GM23248 (cell line): ENCODE measurements around the gene CCR8. TPM values are rescaled to one million over a fixed set of nuclear protein-coding genes. Genes with fewer than 3 reads are reported as not detected.
"Not testable (repeated sequence)": the region's sequence is repeated elsewhere in the genome, so short reads cannot be mapped to it uniquely, and the experiment has no call there.

Source experiments
- DNase-seq: peaks from one replicate; pipeline ENCODE4 v3.0.0-alpha.2; 2015
- H2AFZ ChIP-seq: fragments of 200-600 bp; sonication (generic); 2 replicates; pipeline ENCODE4 v1.6.1; 2016; ENCODE audit warnings: antibody characterized with exemption
- H3F3A ChIP-seq: fragments of 200-600 bp; sonication (generic); 2 replicates; pipeline ENCODE4 v1.6.1; 2016; ENCODE audit warnings: mild to moderate bottlenecking, antibody characterized with exemption, mixed run types; ENCODE audit not compliant: insufficient read depth
- H3K27ac ChIP-seq: fragments of 200-600 bp; sonication (generic); 2 replicates; pipeline ENCODE4 v1.5.1; 2016; ENCODE audit warnings: mild to moderate bottlenecking
- H3K27me3 ChIP-seq: fragments of 200-600 bp; sonication (generic); replicated peaks from 2 replicates; pipeline ENCODE4 v1.6.1; 2016; ENCODE audit warnings: mild to moderate bottlenecking; ENCODE audit not compliant: insufficient read depth
- H3K36me3 ChIP-seq: fragments of 200-600 bp; sonication (generic); 2 replicates; pipeline ENCODE4 v1.6.1; 2016; ENCODE audit warnings: low read depth, mild to moderate bottlenecking
- H3K4me1 ChIP-seq: fragments of 200-600 bp; sonication (generic); 2 replicates; pipeline ENCODE4 v1.6.1; 2016; ENCODE audit warnings: mild to moderate bottlenecking; ENCODE audit not compliant: insufficient read depth
- H3K4me2 ChIP-seq: fragments of 200-600 bp; sonication (generic); one replicate; pipeline ENCODE4 v1.6.1; 2016; ENCODE audit warnings: mild to moderate bottlenecking; ENCODE audit not compliant: unreplicated experiment
- H3K4me3 ChIP-seq: fragments of 200-600 bp; sonication (generic); 2 replicates; pipeline ENCODE4 v1.5.1; 2016; ENCODE audit warnings: mild to moderate bottlenecking
- H3K79me2 ChIP-seq: fragments of 200-600 bp; sonication (generic); 2 replicates; pipeline ENCODE4 v1.6.1; 2016; ENCODE audit warnings: mild to moderate bottlenecking; ENCODE audit not compliant: insufficient read depth
- H3K9ac ChIP-seq: fragments of 200-600 bp; sonication (generic); 2 replicates; pipeline ENCODE4 v1.6.1; 2016; ENCODE audit warnings: mild to moderate bottlenecking
- H3K9me2 ChIP-seq: fragments of 200-600 bp; sonication (generic); 2 replicates; pipeline ENCODE4 v1.6.1; 2016; ENCODE audit warnings: mixed run types, mild to moderate bottlenecking, moderate library complexity; ENCODE audit not compliant: insufficient read depth
- H3K9me3 ChIP-seq: fragments of 200-600 bp; sonication (generic); one replicate; pipeline ENCODE4 v1.6.1; 2017; ENCODE audit warnings: low read depth
- H4K20me1 ChIP-seq: fragments of 200-600 bp; sonication (generic); 2 replicates; pipeline ENCODE4 v1.6.0; 2016; ENCODE audit not compliant: insufficient read depth
- EZH2 ChIP-seq: fragments of 200-600 bp; sonication (generic); IDR thresholded peaks from 2 replicates; pipeline ENCODE4 v1.6.1; 2018; ENCODE audit warnings: antibody characterized with exemption, mild to moderate bottlenecking; ENCODE audit not compliant: insufficient read depth, poor library complexity, severe bottlenecking
- EZH2phosphoT487 ChIP-seq: fragments of 200-600 bp; sonication (generic); IDR thresholded peaks from 2 replicates; pipeline ENCODE4 v1.6.1; 2018; ENCODE audit warnings: antibody characterized with exemption, moderate library complexity, mild to moderate bottlenecking, low read depth; ENCODE audit not compliant: insufficient read depth
- WGBS, 2 experiments: methylation state at CpG; one replicate each; pipeline ENCODE4 v1.1.6; 2015 to 2017; ENCODE audit warnings: low lambda C conversion rate in 2 of 2, low coverage in 1 of 2; ENCODE audit errors: missing lambda C conversion rate in 2 of 2; 5-methylcytosine and 5-hydroxymethylcytosine counted together
- in situ Hi-C: fragments of 300-500 bp; cut with MboI; formaldehyde crosslinking; loops from 2 replicates; pipeline ENCODE4 v1.15.0; 2020
- polyA plus RNA-seq: library from polyadenylated mRNA; unstranded; fragments of >200 nt; fragmentation: Nextera tagmentation; extraction: Ambion mirVana; gene quantifications from 2 replicates; pipeline ENCODE4 v1.2.1, GENCODE V29; 2016
- total RNA-seq: library from RNA; depleted of rRNA; stranded (reverse); fragments of >200 nt; shearing (Covaris generic); gene quantifications from 2 replicates; pipeline ENCODE4 v1.2.3, GENCODE V29; 2014

Gene CCR8
- total and polyA plus RNA-seq, 2 experiments from 2014 or later, result not detected

DNA sequence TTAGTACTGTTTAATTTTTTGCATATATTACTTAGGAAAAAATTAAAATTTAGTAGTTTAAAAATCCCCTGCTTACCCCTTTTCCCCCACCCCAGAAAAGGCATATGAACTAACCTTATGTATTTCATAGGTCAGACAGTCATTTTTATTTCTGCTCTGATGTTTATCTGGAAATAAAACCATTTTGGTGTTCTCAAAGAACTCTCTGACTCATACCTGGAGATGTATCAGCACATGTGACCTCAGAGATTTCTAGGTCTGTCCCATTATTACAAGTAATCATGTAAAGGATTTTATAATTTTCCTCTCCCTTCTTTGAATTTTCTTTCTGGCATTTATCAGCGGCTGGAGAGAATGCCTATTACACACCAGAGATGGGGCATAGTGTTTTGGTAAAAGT, 14.1 kb upstream of the CCR8 start:
- Histone ChIP-seq H3K27ac (no peak overlapping the region), H3K9me3 (peaks cover 4% of the 10 kb centered on the region), H3K4me3 (no peak overlapping the region), H3K4me1 (no peaks in the 10 kb centered on the region), H2AFZ (no peak overlapping the region), H3K4me2 (no peak overlapping the region), H3K27me3 (no peaks in the 10 kb centered on the region), H3K36me3 (no peaks in the 10 kb centered on the region), H3K9me2 (no peaks in the 10 kb centered on the region), H3K79me2 (no peaks in the 10 kb centered on the region), H4K20me1 (no peaks in the 10 kb centered on the region), H3K9ac (no peak overlapping the region), H3F3A (no peaks in the 10 kb centered on the region)
- TF ChIP-seq EZH2 (no peak), EZH2phosphoT487 (no peak)
- in situ Hi-C loops, result no loop called here
- peak; percentile 15 for DNase-seq
- WGBS, 2 experiments, result 53 to 62% methylated on average over 1 of the region's 1 CpG

DNA sequence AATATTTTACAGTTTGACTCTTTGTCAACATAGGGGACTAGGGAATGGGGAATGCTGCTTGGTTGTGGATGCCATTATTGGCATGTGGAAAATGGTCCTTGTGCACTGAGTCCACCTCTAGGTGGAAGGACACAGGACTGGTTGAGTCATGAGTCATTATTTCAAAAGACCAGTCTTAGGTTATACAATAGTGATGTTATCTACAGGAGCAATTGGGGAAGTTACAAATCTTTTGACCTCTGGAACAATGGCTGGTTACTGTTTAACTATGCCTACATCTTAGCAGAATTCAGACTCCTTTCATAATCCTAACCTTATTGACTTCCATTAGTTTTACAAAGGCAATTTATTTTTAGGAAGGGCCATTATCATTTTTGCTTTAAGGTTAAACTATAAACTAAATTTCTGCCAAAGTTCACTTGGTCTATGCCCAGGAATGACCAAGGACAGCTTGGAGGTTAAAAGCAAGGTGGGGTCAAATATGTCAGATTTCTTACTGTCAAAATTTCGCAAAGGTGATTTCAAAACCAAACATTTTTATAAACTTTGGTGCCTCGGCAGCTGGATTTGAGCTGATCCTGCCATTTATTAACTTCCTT, 11.8 kb upstream of the CCR8 start:
- TF ChIP-seq EZH2phosphoT487 (no peak), EZH2 (no peak)
- DNase-seq, result no peak
- no peaks in the 10 kb centered on the region for H4K20me1 ChIP-seq
- no peaks in the 10 kb centered on the region for H3F3A ChIP-seq
- H3K9me2 ChIP-seq, result no peaks in the 10 kb centered on the region
- no peak overlapping the region for H3K27ac ChIP-seq
- H3K9me3 ChIP-seq, result peaks cover 4% of the 10 kb centered on the region
- H3K27me3 ChIP-seq, result no peaks in the 10 kb centered on the region
- 22 to 33% methylated on average over 2 of the region's 2 CpGs for WGBS, 2 experiments
- in situ Hi-C loops, result no loop called here
- H3K79me2 ChIP-seq, result no peaks in the 10 kb centered on the region
- no peaks in the 10 kb centered on the region for H3K4me1 ChIP-seq
- no peak overlapping the region for H3K4me3 ChIP-seq
- no peak overlapping the region for H3K9ac ChIP-seq
- H3K36me3 ChIP-seq, result no peaks in the 10 kb centered on the region
- no peak overlapping the region for H3K4me2 ChIP-seq
- H2AFZ ChIP-seq, result no peak overlapping the region

DNA sequence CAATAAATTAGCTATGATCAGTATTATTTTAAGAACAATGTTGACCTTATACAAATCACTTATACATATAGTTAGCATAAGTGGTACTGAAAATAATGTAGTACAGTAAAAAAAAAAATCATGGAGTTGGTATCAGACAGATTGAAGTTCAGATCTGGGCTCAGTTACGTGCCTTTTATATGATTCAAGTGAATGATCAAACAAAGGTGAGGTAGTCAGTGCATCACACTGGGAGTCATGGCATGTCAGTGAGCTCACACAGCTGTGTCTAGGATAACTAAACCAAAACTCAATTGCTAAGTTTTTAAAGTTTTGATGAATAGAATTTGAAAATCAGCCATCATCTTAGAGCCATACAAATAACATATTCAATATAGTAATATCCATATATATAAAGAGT, 11.2 kb upstream of the CCR8 start:
- Histone ChIP-seq H3K79me2 (no peaks in the 10 kb centered on the region), H3K4me2 (no peak overlapping the region), H3K9me3 (peaks cover 4% of the 10 kb centered on the region), H3K27ac (no peak overlapping the region), H2AFZ (no peak overlapping the region), H3K9ac (no peak overlapping the region), H3K4me3 (no peak overlapping the region), H3F3A (no peaks in the 10 kb centered on the region), H3K9me2 (no peaks in the 10 kb centered on the region), H3K36me3 (no peaks in the 10 kb centered on the region), H4K20me1 (no peaks in the 10 kb centered on the region), H3K4me1 (no peaks in the 10 kb centered on the region), H3K27me3 (no peaks in the 10 kb centered on the region)
- TF ChIP-seq EZH2, result no peak
- no peak for TF ChIP-seq EZH2phosphoT487
- WGBS, 2 experiments, result 5 to 6% methylated on average over 1 of the region's 1 CpG
- in situ Hi-C loops, result no loop called here
- no peak for DNase-seq

DNA sequence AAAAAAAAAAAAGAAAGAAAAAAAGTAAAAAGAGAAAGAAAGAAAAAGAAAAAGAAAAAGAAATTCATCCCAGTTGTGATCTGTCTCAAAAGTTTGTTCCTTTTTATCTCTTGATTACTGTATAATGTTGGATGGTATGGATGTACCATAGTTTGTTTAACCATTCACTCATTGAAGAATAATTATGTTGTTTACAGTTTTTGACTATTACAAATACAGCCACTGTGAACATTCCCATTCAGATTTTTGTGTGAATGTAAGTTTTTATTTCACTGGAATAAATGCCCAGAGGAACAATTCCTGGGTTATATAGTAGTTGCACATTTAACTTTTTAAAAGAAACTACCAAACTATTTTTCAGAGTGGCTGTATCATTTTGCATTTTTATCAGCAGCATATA, 10.3 kb upstream of the CCR8 start:
- Histone ChIP-seq H3K79me2 (no peaks in the 10 kb centered on the region), H2AFZ (no peak overlapping the region), H3K9me3 (peaks cover 4% of the 10 kb centered on the region), H3F3A (no peaks in the 10 kb centered on the region), H4K20me1 (no peaks in the 10 kb centered on the region), H3K4me2 (no peak overlapping the region), H3K4me3 (no peak overlapping the region), H3K27me3 (no peaks in the 10 kb centered on the region), H3K36me3 (no peaks in the 10 kb centered on the region), H3K4me1 (no peaks in the 10 kb centered on the region), H3K9me2 (no peaks in the 10 kb centered on the region), H3K27ac (no peak overlapping the region), H3K9ac (no peak overlapping the region)
- no peak for DNase-seq
- in situ Hi-C loops, result no loop called here
- no peak for TF ChIP-seq EZH2
- no peak for TF ChIP-seq EZH2phosphoT487

DNA sequence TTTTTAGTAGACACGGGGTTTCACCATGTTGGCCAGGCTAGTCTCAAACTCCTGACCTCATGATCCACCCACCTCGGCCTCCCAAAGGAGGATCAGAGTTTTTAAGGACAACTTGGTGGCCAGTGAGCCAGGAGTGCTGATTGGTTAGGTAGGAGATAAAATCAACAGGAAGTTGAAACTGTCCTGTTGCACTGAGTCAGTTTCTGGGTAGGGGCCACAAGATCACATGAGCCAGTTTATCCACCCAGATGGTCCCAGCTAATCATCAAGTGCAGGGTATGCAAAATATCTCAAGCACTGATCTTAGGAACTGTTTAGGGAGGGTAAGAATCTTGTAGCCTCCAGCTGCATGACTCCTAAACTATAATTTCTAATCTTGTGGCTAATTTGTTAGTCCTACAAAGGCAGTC, 7.9 kb upstream of the CCR8 start:
- H3K9me2 ChIP-seq, H3K79me2 ChIP-seq, H3K9me3 ChIP-seq, H3K4me2 ChIP-seq, DNase-seq, in situ Hi-C loops, H3K9ac ChIP-seq, H2AFZ ChIP-seq, H4K20me1 ChIP-seq, H3F3A ChIP-seq, H3K27me3 ChIP-seq, H3K4me3 ChIP-seq, H3K4me1 ChIP-seq, H3K27ac ChIP-seq, H3K36me3 ChIP-seq: not testable (repeated sequence)
- WGBS, 2 experiments, result 40 to 63% methylated on average over 2 of the region's 2 CpGs

DNA sequence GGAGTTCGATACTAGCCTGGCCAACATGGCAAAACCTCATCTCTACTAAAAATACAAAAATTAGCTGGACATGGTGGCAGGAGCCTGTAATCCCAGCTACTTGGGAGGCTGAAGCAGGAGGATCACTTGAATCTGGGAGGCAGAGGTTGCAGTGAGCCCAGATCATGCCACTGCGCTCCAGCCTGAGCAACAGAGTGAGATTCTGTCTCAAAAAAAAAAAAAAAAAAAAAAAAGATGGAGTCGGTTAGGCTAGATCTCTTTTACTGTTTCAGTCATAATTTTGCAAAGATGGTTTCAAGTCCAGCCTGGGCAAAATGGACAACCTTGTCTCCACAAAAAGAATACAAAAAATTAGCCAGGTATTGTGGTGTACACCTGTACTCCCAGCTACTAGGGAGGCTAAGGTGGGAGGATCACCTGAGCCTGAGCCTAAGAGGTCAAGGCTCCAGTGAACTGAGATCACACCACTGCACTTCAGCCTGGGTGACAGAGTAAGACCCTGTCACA, 7.2 kb upstream of the CCR8 start:
- H3F3A ChIP-seq, H3K9ac ChIP-seq, H2AFZ ChIP-seq, H4K20me1 ChIP-seq, H3K4me3 ChIP-seq, H3K4me1 ChIP-seq, H3K36me3 ChIP-seq, H3K79me2 ChIP-seq, H3K9me3 ChIP-seq, H3K27me3 ChIP-seq, DNase-seq, H3K4me2 ChIP-seq, in situ Hi-C loops, H3K27ac ChIP-seq, H3K9me2 ChIP-seq: not testable (repeated sequence)
- 27 to 35% methylated on average over 3 of the region's 3 CpGs for WGBS, 2 experiments
